HG02610 (cell line): Measurements from ENCODE around the gene CDC42BPA.
"Not testable (repeated sequence)": the region's sequence is repeated elsewhere in the genome, so short reads cannot be mapped to it uniquely, and the experiment has no call there.

Experiments
- ATAC-seq: cut with Tn5 transposase; IDR thresholded peaks from one replicate; pipeline ENCODE4 v1.9.1; 2021; ENCODE audit warnings: mild to moderate bottlenecking, moderate library complexity; ENCODE audit not compliant: unreplicated experiment

Gene CDC42BPA

GRCh38 chr1:227263869-227264268, 54.4 kb downstream of the CDC42BPA start:
- ATAC-seq: no peak

- no peak for ATAC-seq
Measured at GRCh38 chr1:227261501-227261900, 56.8 kb downstream of the CDC42BPA start.

GRCh38 chr1:227260433-227260832, 57.9 kb downstream of the CDC42BPA start:
- no peak for ATAC-seq

DNA sequence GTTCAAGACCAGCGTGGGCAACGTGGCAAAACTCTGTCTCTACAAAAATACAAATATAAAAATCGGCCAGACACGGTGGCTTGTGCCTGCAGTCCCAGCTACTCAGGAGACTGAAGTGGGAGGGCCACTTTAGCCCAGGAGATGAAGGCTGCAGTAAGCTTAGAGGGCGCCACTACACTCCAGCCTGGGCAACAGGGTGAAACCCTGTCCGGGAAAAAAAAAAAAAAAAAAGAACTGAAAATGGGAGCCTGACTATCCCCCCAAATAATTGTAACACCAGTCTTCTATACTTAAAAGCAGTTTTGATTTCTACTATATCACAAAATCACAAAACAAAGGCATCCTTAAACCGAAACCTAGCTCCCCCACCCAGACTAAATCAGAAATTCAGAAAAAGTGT, 60.3 kb downstream of the CDC42BPA start:
- no peak for ATAC-seq

GRCh38 chr1:227255086-227255732, 63.1 kb downstream of the CDC42BPA start:
- ATAC-seq: no peak

DNA sequence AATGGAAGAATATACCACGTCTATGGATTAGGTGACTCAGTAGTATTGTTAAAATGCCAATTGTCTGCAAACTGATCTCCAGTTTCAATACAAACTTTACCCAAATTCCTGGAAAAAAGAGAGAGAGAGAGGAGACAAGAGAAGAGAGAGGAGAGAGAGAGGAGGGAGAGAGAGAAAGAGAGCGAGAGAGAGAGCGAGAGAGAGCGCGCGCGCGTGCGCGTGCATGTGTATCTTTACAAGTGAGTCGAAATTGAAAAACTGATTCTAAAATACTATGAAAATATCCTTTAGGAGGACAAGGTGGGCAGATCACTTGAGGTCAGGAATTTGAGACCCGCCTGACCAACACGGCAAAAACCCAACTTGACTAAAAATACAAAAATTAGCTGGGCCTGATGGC, 65.2 kb downstream of the CDC42BPA start:
- no peak for ATAC-seq

- no peak for ATAC-seq
Measured at GRCh38 chr1:227245613-227246320, 72.5 kb downstream of the CDC42BPA start.

DNA sequence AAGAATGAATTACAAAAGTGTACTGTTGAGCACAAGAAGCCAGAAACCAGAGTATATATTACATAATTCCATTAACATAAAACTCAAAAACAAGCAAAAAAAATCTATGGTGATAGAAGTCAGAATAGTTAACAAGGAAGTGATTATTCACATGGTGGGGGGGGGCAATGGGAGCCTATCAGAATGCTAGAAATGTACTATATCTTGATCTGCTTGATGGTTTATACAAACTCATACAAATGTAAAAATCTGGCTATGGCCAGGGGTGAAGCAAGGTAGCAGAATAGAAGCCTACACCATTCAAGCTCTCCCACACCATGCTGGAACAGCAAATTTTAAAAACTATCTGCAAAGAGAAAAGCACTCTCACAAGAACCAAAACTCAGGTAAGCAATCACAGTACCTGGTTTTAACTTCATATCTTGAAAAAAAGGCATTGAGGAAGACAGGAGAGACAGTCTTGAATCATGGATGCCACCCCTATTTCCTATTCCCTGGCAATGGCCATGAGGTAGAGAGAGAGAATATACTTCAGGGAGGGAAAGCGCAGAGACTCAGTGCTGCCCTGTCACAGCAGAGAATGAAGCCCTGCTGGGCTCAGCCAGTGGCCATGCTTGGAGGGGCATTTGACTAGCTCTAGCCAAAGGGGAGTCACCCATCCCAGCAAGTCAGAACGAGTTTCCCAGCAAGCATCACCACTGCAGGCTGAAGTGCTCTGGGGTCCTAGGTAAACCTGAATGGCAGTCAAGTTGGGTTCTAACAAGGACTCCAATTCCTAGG, 73.8 kb downstream of the CDC42BPA start:
- ATAC-seq: no peak

GRCh38 chr1:227242811-227243682, 75.2 kb downstream of the CDC42BPA start:
- ATAC-seq: no peak

GRCh38 chr1:227240983-227241382, 77.3 kb downstream of the CDC42BPA start:
- ATAC-seq: no peak

DNA sequence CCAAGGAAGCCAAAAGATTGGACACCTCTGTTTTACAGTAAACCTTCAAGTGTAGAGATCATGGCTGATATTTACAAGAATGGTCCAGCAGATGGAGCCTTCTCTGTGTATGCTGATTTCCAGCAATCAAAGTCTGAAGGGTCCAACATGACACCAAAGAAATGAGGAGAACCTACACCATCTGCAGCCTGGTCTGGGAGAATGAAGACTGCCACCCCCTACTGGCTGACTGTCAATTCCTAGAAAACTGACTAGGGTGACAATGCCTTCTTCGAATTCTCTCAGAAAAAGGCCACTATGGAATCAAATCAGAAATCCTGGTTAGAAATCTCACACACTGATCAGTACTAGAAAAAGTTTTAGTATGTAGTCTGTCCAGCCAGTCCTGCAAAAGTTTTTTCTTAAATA, 83.3 kb downstream of the CDC42BPA start:
- no peak for ATAC-seq

DNA sequence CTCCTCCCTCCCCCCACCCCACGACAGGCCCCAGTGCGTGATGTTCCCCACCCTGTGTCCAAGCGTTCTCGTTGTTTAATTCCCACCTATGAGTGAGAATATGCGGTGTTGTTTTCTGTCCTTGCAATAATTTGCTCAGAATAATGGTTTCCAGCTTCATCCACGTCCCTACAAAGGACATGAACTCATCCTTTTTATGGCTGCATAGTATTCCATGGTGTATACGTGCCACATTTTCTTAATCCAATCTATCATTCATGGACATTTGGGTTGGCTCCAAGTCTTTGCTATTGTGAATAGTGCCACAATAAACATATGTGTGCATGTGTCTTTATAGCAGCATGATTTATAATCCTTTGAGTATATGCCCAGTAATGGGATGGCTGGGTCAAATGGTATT, 87.2 kb downstream of the CDC42BPA start:
- not testable (repeated sequence) for ATAC-seq

GRCh38 chr1:227228201-227228600, 90.1 kb downstream of the CDC42BPA start:
- ATAC-seq: no peak

DNA sequence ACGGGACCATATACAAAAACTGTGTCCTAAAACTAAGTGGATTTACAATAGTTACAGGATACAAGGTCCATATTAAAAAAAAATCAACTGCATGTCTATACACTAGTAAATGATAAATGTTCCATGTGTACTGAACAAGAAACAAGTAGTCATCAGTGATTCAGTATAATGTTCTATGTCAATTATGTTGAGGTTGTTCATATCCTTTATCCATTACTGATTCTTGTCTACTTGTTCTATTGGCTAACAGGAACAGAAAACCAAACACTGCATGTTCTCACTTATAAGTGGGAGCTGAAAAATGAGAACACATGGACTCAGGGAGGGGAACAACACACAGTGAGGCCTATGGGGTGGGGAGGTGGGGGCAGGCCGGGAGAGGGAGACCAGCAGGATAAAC, 90.5 kb downstream of the CDC42BPA start:
- ATAC-seq: no peak

GRCh38 chr1:227225715-227226346, 92.5 kb downstream of the CDC42BPA start:
- ATAC-seq: no peak

DNA sequence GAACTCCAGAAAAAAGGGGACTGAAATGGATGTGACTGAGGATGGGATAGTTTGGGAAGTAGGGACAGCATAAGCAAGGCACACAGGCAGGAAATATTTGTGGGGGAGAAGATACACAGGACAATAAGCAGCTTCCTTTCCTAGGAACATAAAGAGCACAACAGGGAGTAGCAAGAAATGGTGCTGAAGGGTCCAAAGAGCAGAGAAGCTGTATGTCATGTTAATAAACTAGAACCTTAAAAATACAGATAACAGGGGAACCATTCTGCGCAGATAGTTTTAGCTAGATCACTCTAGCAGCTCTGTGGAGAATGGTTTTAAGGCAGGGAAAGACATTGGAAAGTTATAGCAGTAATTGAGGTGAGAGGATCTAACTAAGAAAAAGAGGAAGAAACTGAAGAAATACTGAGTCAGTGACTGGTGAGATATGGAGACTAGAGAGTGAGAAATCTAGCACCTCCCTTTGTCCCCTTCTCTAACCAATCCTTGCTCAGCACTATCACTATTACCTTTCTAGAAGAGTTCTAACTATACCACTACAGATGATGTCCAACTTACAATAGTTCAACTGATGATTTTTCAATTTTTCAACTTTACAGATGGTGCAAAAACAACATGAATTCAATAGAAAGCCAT, 95.0 kb downstream of the CDC42BPA start:
- ATAC-seq: no peak

DNA sequence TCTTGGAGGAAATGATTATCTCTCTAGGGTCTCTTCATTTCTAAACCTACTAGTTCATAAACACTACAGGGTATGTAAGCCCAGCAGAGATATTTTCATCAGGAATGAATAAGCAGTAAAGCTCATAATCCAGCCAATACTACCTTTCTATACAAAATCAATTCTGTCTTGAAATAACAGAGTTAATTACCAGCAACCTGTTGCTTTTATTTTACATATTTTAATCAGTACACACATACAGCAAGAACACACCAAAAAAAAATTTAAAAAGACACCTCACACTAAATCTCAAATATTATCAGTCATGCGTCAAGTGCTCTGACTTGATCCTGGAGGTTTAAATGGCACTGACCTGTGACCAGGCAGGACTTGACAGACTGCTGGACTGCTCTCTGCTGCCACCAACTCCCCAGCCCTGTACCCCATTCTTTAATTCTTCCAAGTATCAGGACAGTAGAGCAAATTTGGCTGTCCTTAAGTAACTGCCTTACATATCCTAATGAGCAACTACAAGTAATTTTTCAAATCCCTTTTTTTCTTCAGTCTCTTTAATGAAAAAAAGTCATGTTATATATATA, 98.5 kb downstream of the CDC42BPA start:
- no peak for ATAC-seq

GRCh38 chr1:227218870-227219573, 99.3 kb downstream of the CDC42BPA start:
- no peak for ATAC-seq
